GM21390 (cell line): ENCODE measurements around the gene SEPTIN11.

ENCODE experiments used
- ATAC-seq: cut with Tn5 transposase; IDR thresholded peaks from one replicate; pipeline ENCODE4 v1.9.1; 2021; ENCODE audit not compliant: unreplicated experiment

SEPTIN11 gene

GRCh38 chr4:76949276-76950051 lies at the start of gene SEPTIN11:
Gene SEPTIN11 (plus strand): TSS chr4:76949752. CDS start chr4:76949904, 152 bp downstream.
- peak; percentile 64 for ATAC-seq

- ATAC-seq, result no peak
Observed at GRCh38 chr4:76902233-76902890, 47.2 kb upstream of the SEPTIN11 start.

GRCh38 chr4:76904646-76905190 lies 44.8 kb upstream of the SEPTIN11 start:
- no peak for ATAC-seq

GRCh38 chr4:76905521-76905920 lies 44.0 kb upstream of the SEPTIN11 start:
- ATAC-seq, result no peak

GRCh38 chr4:76909711-76910110 lies 39.8 kb upstream of the SEPTIN11 start:
- no peak for ATAC-seq

GRCh38 chr4:76920715-76921114 lies 28.8 kb upstream of the SEPTIN11 start:
- ATAC-seq, result no peak

- ATAC-seq, result no peak
Observed at GRCh38 chr4:76923619-76924357, 25.8 kb upstream of the SEPTIN11 start.

GRCh38 chr4:76926841-76927240 lies 22.7 kb upstream of the SEPTIN11 start:
- ATAC-seq, result no peak

GRCh38 chr4:76930685-76931084 lies 18.9 kb upstream of the SEPTIN11 start:
- no peak for ATAC-seq

GRCh38 chr4:76931087-76931486 lies 18.5 kb upstream of the SEPTIN11 start:
- ATAC-seq, result no peak

GRCh38 chr4:76931576-76932276 lies 17.8 kb upstream of the SEPTIN11 start:
- no peak for ATAC-seq

- no peak for ATAC-seq
Observed at GRCh38 chr4:76939184-76939583, 10.4 kb upstream of the SEPTIN11 start.

GRCh38 chr4:76943129-76943620 lies 6.4 kb upstream of the SEPTIN11 start:
- ATAC-seq, result no peak

GRCh38 chr4:76943790-76944189 lies 5.8 kb upstream of the SEPTIN11 start:
- ATAC-seq, result no peak

- no peak for ATAC-seq
Observed at GRCh38 chr4:76947369-76947768, 2.2 kb upstream of the SEPTIN11 start.

GRCh38 chr4:76948443-76949275 lies 893 bp upstream of the SEPTIN11 start:
- ATAC-seq, result peak; percentile 44

- peak; percentile 22 for ATAC-seq
Observed at GRCh38 chr4:76950052-76950955, 752 bp downstream of the SEPTIN11 start.

GRCh38 chr4:76950956-76951671 lies 1.6 kb downstream of the SEPTIN11 start:
- ATAC-seq, result no peak
